Mucosa of descending colon (tissue), 3 donors: ENCODE results near the gene UBAP1L. TPM values are rescaled to one million over a fixed set of nuclear protein-coding genes. Genes with fewer than 3 reads are reported as not detected.
A peak's percentile ranks its signal among the peaks of the same experiment; 100 is the strongest.

Experiments
- ATAC-seq: fragments of 200-7000 bp; cut with Tn5 transposase; one replicate; pipeline ENCODE4 v1.9.1; 2020; ENCODE audit warnings: mild to moderate bottlenecking, moderate library complexity
- DNase-seq, 3 donors: peaks; one replicate each; pipeline ENCODE4 v3.0.0-alpha.2; 2020
- H3K36me3 ChIP-seq: fragments of 200-600 bp; one replicate; pipeline ENCODE4 v1.8.0; 2021; ENCODE audit warnings: low read depth, mild to moderate bottlenecking
- H3K4me1 ChIP-seq: fragments of 200-600 bp; one replicate; pipeline ENCODE4 v1.8.0; 2021; ENCODE audit warnings: low read depth, mild to moderate bottlenecking
- H3K4me3 ChIP-seq: fragments of 200-600 bp; one replicate; pipeline ENCODE4 v1.8.0; 2021; ENCODE audit warnings: mild to moderate bottlenecking
- H3K9me3 ChIP-seq: fragments of 200-600 bp; one replicate; pipeline ENCODE4 v1.8.0; 2021; ENCODE audit warnings: mild to moderate bottlenecking
- CTCF ChIP-seq: fragments of 200-600 bp; IDR thresholded peaks from one replicate; pipeline ENCODE4 v1.8.0; 2022; ENCODE audit warnings: antibody characterized with exemption, mild to moderate bottlenecking
- intact Hi-C, 2 donors: fragments of 100-400 bp; cut with DNase I in 1 of 2; cut with micrococcal nuclease in 1 of 2; formaldehyde crosslinking; loops; one replicate each; pipeline versions ENCODE4 v1.11.0 to v1.11.1; 2022; cut with DNase I, micrococcal nuclease
- total RNA-seq, 3 donors: library from RNA; stranded (reverse); fragmentation: NEBNext Ultra II Directional in 2 of 3; extraction: Animal tissue kit (Norgen Biotek cat#: 25700) in 2 of 3; gene quantifications; one replicate each; pipeline versions ENCODE4 v1.2.1 to v1.2.4, GENCODE V29; 2021 to 2023
- donor health status: DM: no; HTN: no; CAD: no; lungs with moderate emphysema.
- donor health status: DM: no; HTN: no; CAD: no.
- donor health status: DM: no; HTN: yes; CAD: no.

The UBAP1L gene
- total RNA-seq, 3 donors from 2014 or later, result 2.0 to 6.9 (median 3.9) TPM

- intact Hi-C loops, result loop anchor here in 1 of 2 donors (10.0 kb wide), 1 partner anchor 53 kb away; no protein-coding TSS in a partner anchor
Measured at GRCh38 chr15:65087411-65087810, 27.6 kb downstream of the UBAP1L start.

GRCh38 chr15:65086680-65087111 lies 28.3 kb downstream of the UBAP1L start:
- intact Hi-C loops, result loop anchor here in 1 of 2 donors (10.0 kb wide), 1 partner anchor 52 kb away; no protein-coding TSS in a partner anchor
- DNase-seq (no peak), ATAC-seq (no peak)
- Histone ChIP-seq H3K36me3 (no peaks in the 10 kb centered on the region), H3K4me3 (no peak overlapping the region), H3K4me1 (peaks cover 34% of the 10 kb centered on the region), H3K9me3 (no peaks in the 10 kb centered on the region)
- no peak for TF ChIP-seq CTCF

More at GRCh38 chr15:65087411-65087810, 27.6 kb downstream of the UBAP1L start:
- no peak overlapping the region for H3K4me3 ChIP-seq
- no peak for TF ChIP-seq CTCF
- H3K9me3 ChIP-seq, result no peaks in the 10 kb centered on the region
- no peaks in the 10 kb centered on the region for H3K36me3 ChIP-seq
- DNase-seq (no peak), ATAC-seq (no peak)
- H3K4me1 ChIP-seq, result peaks cover 27% of the 10 kb centered on the region

GRCh38 chr15:65085990-65086679 lies 28.9 kb downstream of the UBAP1L start:
- no peak overlapping the region for H3K4me3 ChIP-seq
- peak; percentile 21 for ATAC-seq
- peaks cover 35% of the 10 kb centered on the region for H3K4me1 ChIP-seq
- H3K36me3 ChIP-seq, result no peaks in the 10 kb centered on the region
- intact Hi-C loops, result loop anchor here in 1 of 2 donors (10.0 kb wide), 1 partner anchor 51 kb away; no protein-coding TSS in a partner anchor
- peak in 2 of 3 donors; percentile 62 to 71 for DNase-seq
- H3K9me3 ChIP-seq, result no peaks in the 10 kb centered on the region
- peak; percentile 20 for TF ChIP-seq CTCF

- intact Hi-C loops, result loop anchor here in 1 of 2 donors (10.0 kb wide), 1 partner anchor 50 kb away; no protein-coding TSS in a partner anchor
- no peaks in the 10 kb centered on the region for H3K36me3 ChIP-seq
- H3K4me1 ChIP-seq, result peaks cover 35% of the 10 kb centered on the region
- H3K9me3 ChIP-seq, result no peaks in the 10 kb centered on the region
- no peak for TF ChIP-seq CTCF
- no peak overlapping the region for H3K4me3 ChIP-seq
- no peak for DNase-seq
- no peak for ATAC-seq
Measured at GRCh38 chr15:65085207-65085753, 29.7 kb downstream of the UBAP1L start.

- intact Hi-C loops, result loop anchor here in 1 of 2 donors (10.0 kb wide), 1 partner anchor 50 kb away; no protein-coding TSS in a partner anchor
- no peak for TF ChIP-seq CTCF
- ATAC-seq, result no peak
- DNase-seq, result no peak
- Histone ChIP-seq H3K9me3 (no peaks in the 10 kb centered on the region), H3K36me3 (no peaks in the 10 kb centered on the region), H3K4me3 (no peak overlapping the region), H3K4me1 (peaks cover 35% of the 10 kb centered on the region)
Measured at GRCh38 chr15:65084500-65085206, 30.3 kb downstream of the UBAP1L start.
